HUES64 (cell line): Measurements from ENCODE around the gene NBPF1.
"Not testable (repeated sequence)": the region's sequence is repeated elsewhere in the genome, so short reads cannot be mapped to it uniquely, and the experiment has no call there.

Experiments
- H3K27ac ChIP-seq: 2 replicates; pipeline ENCODE4 v1.7.0; 2013; ENCODE audit warnings: low read depth, low read length, inconsistent platforms
- H3K27me3 ChIP-seq: 2 replicates; pipeline ENCODE4 v1.6.1; 2013; ENCODE audit warnings: mild to moderate bottlenecking, low read length; ENCODE audit not compliant: insufficient read depth
- H3K36me3 ChIP-seq: 2 replicates; pipeline ENCODE4 v1.6.1; 2013; ENCODE audit warnings: mild to moderate bottlenecking, low read length; ENCODE audit not compliant: insufficient read depth
- H3K4me1 ChIP-seq: 2 replicates; pipeline ENCODE4 v1.6.1; 2013; ENCODE audit warnings: mild to moderate bottlenecking, low read length, moderate library complexity; ENCODE audit not compliant: insufficient read depth
- H3K4me3 ChIP-seq: 2 replicates; pipeline ENCODE4 v1.5.1; 2013; ENCODE audit warnings: mild to moderate bottlenecking, low read length, moderate library complexity
- H3K9ac ChIP-seq: 2 replicates; pipeline ENCODE4 v1.6.1; 2013; ENCODE audit warnings: mild to moderate bottlenecking, low read depth, low read length
- H3K9me3 ChIP-seq: 2 replicates; pipeline ENCODE4 v1.6.1; 2013; ENCODE audit warnings: low read depth, low read length; ENCODE audit not compliant: insufficient read depth
- WGBS: fragments of 150-250, 120-280 bp; methylation state at CpG from one replicate; pipeline ENCODE4 v1.1.7; 2013; ENCODE audit warnings: missing lambda C conversion rate; 5-methylcytosine and 5-hydroxymethylcytosine counted together

Gene NBPF1

GRCh38 chr1:16639091-16640031, 26.0 kb upstream of the NBPF1 start:
- H3K4me3 ChIP-seq, H3K36me3 ChIP-seq, H3K4me1 ChIP-seq, H3K27me3 ChIP-seq, H3K9ac ChIP-seq, H3K9me3 ChIP-seq, H3K27ac ChIP-seq: not testable (repeated sequence)
- 82% methylated on average over 11 of the region's 11 CpGs for WGBS

- not testable (repeated sequence) for H3K27ac ChIP-seq, H3K4me3 ChIP-seq, H3K36me3 ChIP-seq, H3K9ac ChIP-seq, H3K27me3 ChIP-seq, H3K4me1 ChIP-seq, H3K9me3 ChIP-seq
- 93% methylated on average over 6 of the region's 6 CpGs for WGBS
These were observed 24.8 kb upstream of the NBPF1 start for GRCh38 chr1:16637941-16638778.

GRCh38 chr1:16636551-16637195, 23.3 kb upstream of the NBPF1 start:
- H3K27ac ChIP-seq, H3K9ac ChIP-seq, H3K9me3 ChIP-seq, H3K4me3 ChIP-seq, H3K27me3 ChIP-seq, H3K4me1 ChIP-seq: not testable (repeated sequence)
- 93% methylated on average over 10 of the region's 10 CpGs for WGBS
- H3K36me3 ChIP-seq = peaks cover 15% of the 10 kb centered on the region

- WGBS = 93% methylated on average over 5 of the region's 5 CpGs
- H3K36me3 ChIP-seq = peaks cover 23% of the 10 kb centered on the region
- not testable (repeated sequence) for H3K9me3 ChIP-seq, H3K9ac ChIP-seq, H3K27me3 ChIP-seq, H3K27ac ChIP-seq, H3K4me1 ChIP-seq, H3K4me3 ChIP-seq
These were observed 22.6 kb upstream of the NBPF1 start for GRCh38 chr1:16635959-16636358.

GRCh38 chr1:16633540-16634282, 20.3 kb upstream of the NBPF1 start:
- H3K4me1 ChIP-seq, H3K4me3 ChIP-seq, H3K27me3 ChIP-seq, H3K9me3 ChIP-seq, H3K9ac ChIP-seq, H3K27ac ChIP-seq: not testable (repeated sequence)
- WGBS = 92% methylated on average over 6 of the region's 6 CpGs
- H3K36me3 ChIP-seq = peaks cover 26% of the 10 kb centered on the region

GRCh38 chr1:16632044-16632850, 18.9 kb upstream of the NBPF1 start:
- H3K9me3 ChIP-seq, H3K4me1 ChIP-seq, H3K27me3 ChIP-seq, H3K9ac ChIP-seq, H3K4me3 ChIP-seq, H3K27ac ChIP-seq: not testable (repeated sequence)
- peaks cover 34% of the 10 kb centered on the region for H3K36me3 ChIP-seq
- WGBS = 94% methylated on average over 14 of the region's 14 CpGs

GRCh38 chr1:16631248-16632043, 18.1 kb upstream of the NBPF1 start:
- Histone ChIP-seq H3K4me1 (no peaks in the 10 kb centered on the region), H3K27me3 (no peaks in the 10 kb centered on the region), H3K4me3 (no peak overlapping the region), H3K9me3 (no peaks in the 10 kb centered on the region), H3K27ac (no peak overlapping the region), H3K36me3 (peaks cover 37% of the 10 kb centered on the region), H3K9ac (no peak overlapping the region; the same call in 1 of the 2 replicates)
- WGBS = 92% methylated on average over 20 of the region's 20 CpGs

GRCh38 chr1:16630661-16631247, 17.4 kb upstream of the NBPF1 start:
- no peaks in the 10 kb centered on the region for H3K27me3 ChIP-seq
- no peak overlapping the region; the same call in 1 of the 2 replicates for H3K9ac ChIP-seq
- WGBS = 95% methylated on average over 36 of the region's 36 CpGs
- no peak overlapping the region for H3K4me3 ChIP-seq
- H3K36me3 ChIP-seq = peaks cover 41% of the 10 kb centered on the region
- H3K9me3 ChIP-seq = no peaks in the 10 kb centered on the region
- H3K4me1 ChIP-seq = no peaks in the 10 kb centered on the region
- H3K27ac ChIP-seq = no peak overlapping the region

- peaks cover 45% of the 10 kb centered on the region for H3K36me3 ChIP-seq
- 95% methylated on average over 21 of the region's 21 CpGs for WGBS
- not testable (repeated sequence) for H3K4me3 ChIP-seq, H3K9ac ChIP-seq, H3K27me3 ChIP-seq, H3K4me1 ChIP-seq, H3K9me3 ChIP-seq, H3K27ac ChIP-seq
These were observed 16.7 kb upstream of the NBPF1 start for GRCh38 chr1:16629916-16630530.
